GF-D8 (cell line): ENCODE data around the gene SPC24.
"Not testable (repeated sequence)": the region's sequence is repeated elsewhere in the genome, so short reads cannot be mapped to it uniquely, and the experiment has no call there.

Experiments used
- DNase-seq: peaks from one replicate; lab custom pipeline; 2025; lab: John Stamatoyannopoulos, UW

The SPC24 gene

GRCh38 chr19:11164879-11165406 lies 9.4 kb upstream of the SPC24 start:
- DNase-seq = no peak

GRCh38 chr19:11164296-11164695 lies 8.7 kb upstream of the SPC24 start:
- no peak for DNase-seq

GRCh38 chr19:11160440-11160768 lies 4.8 kb upstream of the SPC24 start:
- not testable (repeated sequence) for DNase-seq

GRCh38 chr19:11159598-11160439 lies 4.2 kb upstream of the SPC24 start:
- DNase-seq = no peak

- no peak for DNase-seq
Measured at GRCh38 chr19:11154683-11155047, 917 bp downstream of the SPC24 start.

- no peak for DNase-seq
Measured at GRCh38 chr19:11152318-11153062, 3.1 kb downstream of the SPC24 start.

- DNase-seq = no peak
Measured at GRCh38 chr19:11151181-11151580, 4.4 kb downstream of the SPC24 start.

GRCh38 chr19:11148001-11148400 lies 7.6 kb downstream of the SPC24 start:
- no peak for DNase-seq

GRCh38 chr19:11145536-11145924 lies 10.1 kb downstream of the SPC24 start:
- DNase-seq = no peak

- DNase-seq = no peak
Measured at GRCh38 chr19:11142528-11143171, 12.9 kb downstream of the SPC24 start.

- DNase-seq = no peak
Measured at GRCh38 chr19:11141937-11142527, 13.6 kb downstream of the SPC24 start.

- DNase-seq = no peak
Measured at GRCh38 chr19:11140896-11141295, 14.7 kb downstream of the SPC24 start.

GRCh38 chr19:11140023-11140538 lies 15.5 kb downstream of the SPC24 start:
- not testable (repeated sequence) for DNase-seq

GRCh38 chr19:11138601-11139300 lies 16.8 kb downstream of the SPC24 start:
- no peak for DNase-seq

GRCh38 chr19:11137542-11138384 lies 17.8 kb downstream of the SPC24 start:
- peak; percentile 26 for DNase-seq

- DNase-seq = no peak
Measured at GRCh38 chr19:11136400-11137101, 19.0 kb downstream of the SPC24 start.

- DNase-seq = no peak
Measured at GRCh38 chr19:11131471-11131870, 24.1 kb downstream of the SPC24 start.

GRCh38 chr19:11130824-11131455 lies 24.6 kb downstream of the SPC24 start:
- no peak for DNase-seq

- DNase-seq = no peak
Measured at GRCh38 chr19:11127905-11128304, 27.7 kb downstream of the SPC24 start.
